ENCODE data around the gene KCNK18.
A peak's percentile ranks its signal among the peaks of the same experiment; 100 is the strongest.
"Not testable (repeated sequence)": the region's sequence is repeated elsewhere in the genome, so short reads cannot be mapped to it uniquely, and the experiment has no call there.

The KCNK18 gene

DNA sequence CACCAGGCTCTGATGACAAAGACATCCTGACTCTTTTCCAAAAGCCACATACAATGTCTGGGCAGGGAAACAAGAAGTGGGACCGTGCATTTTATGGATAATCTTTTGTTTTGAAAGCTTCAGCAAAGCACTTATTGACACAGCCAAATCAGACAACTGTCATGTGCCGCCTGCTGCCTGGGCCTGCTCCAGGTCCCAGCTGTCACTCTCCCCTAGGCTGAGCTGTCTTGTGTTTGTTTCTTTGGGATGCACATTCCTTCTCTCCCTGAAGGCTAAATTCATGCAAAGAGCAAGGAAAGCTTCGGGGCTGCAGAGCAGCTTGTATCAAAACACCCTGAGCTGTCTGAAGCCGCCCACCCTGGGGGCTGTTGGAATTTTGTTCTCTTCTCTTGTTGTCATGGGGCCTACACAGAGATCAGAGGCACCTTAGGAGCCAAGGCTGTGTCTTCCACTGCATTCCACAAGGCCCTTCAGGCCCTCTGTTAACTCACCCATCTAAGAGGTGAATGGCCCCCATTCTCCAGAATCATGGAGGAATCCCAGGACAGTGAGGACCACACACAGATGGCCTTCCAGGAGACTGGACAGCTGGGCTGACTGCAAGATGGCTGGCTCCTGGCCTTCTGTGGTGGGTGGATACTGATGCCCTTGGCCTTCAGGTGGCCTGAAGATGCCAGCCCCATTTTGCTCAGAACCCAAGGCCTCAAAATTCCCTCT lies 25.8 kb downstream of the KCNK18 start:
- DNase-seq, result no peak

- no peak for DNase-seq
Measured at GRCh38 chr10:117223693-117224430, 26.6 kb downstream of the KCNK18 start.

- no peak for DNase-seq
Measured at GRCh38 chr10:117224881-117225280, 27.6 kb downstream of the KCNK18 start.

- DNase-seq, result peak; percentile 24
Measured at GRCh38 chr10:117226813-117227451, 29.6 kb downstream of the KCNK18 start.

DNA sequence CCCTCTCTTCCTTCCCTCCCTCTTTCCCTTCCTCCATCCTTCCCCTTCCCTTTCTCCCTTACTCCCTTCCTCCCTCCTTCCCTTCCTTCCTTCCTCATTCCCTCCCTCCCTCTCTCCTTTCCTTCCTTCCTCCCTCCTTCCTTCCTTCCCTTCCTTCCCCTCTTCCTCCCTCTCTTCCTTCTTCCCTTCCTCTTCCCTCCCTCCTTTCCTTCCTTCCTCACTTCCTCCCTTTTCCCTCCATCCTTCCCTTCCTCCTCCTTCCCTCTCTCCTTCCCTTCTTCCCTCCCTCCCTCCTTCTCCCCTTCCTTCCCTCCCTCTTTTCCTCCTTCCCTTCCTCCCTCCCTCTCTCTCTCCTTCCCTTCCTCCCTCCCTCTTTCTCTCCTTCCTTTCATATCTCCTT lies 30.9 kb downstream of the KCNK18 start:
- DNase-seq, result no peak

- DNase-seq, result not testable (repeated sequence)
Measured at GRCh38 chr10:117230107-117230506, 32.8 kb downstream of the KCNK18 start.

DNA sequence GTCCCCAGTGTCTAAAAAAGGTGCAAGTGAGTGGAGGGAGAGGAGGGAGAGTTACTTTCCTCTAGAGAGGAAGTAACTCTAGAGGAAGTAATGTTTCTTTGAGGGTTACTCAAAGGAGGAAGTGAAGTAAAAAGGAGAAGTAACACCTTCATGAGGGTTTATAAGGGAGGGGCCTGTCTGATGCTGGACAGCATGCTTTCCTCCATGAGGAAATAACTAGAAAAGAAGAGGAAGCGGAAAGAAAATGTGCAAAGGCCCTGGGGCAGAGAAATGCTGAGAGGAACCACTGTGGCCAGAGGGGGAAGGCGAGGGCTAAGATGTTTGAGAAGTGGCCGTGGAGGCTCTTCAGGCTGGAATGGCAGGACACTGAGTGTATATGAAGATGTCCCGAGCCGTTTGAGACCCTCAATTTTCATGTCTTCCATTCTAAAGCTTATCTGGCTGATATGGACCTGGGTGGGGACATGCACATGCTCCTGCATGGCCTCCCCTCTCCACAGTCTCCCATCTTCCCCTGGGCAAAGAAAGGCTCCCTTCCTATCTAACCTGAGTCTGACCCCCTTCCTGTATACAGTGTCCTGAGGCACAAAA lies 40.2 kb downstream of the KCNK18 start:
- DNase-seq, result no peak

DNA sequence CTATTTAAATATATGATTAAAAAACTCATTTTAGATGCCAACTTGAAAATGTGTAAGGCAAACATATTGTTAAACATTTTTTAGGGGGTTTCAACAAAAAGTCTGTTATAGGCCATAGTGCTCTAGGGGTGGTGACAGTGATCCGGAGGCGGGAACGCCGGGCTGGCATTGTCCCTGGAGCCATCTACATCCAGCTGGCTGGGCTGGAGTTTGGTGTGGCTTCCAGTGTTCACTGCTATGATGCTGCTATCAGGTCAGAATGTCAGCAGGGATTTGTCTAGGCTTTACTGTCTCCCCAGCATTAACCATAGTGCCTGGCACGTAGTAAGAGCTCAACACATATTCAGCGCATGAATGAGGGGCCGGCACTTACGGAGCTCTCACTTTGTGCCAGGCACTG lies 41.8 kb downstream of the KCNK18 start:
- DNase-seq, result no peak

- DNase-seq, result no peak
Measured at GRCh38 chr10:117239721-117240620, 42.7 kb downstream of the KCNK18 start.

GRCh38 chr10:117240621-117241529 lies 43.6 kb downstream of the KCNK18 start, which contains the start of gene SLC18A2:
Gene SLC18A2, plus strand, starts transcription at chr10:117241114. Its CDS starts 580 bp downstream, at chr10:117241694.
- no peak for DNase-seq

DNA sequence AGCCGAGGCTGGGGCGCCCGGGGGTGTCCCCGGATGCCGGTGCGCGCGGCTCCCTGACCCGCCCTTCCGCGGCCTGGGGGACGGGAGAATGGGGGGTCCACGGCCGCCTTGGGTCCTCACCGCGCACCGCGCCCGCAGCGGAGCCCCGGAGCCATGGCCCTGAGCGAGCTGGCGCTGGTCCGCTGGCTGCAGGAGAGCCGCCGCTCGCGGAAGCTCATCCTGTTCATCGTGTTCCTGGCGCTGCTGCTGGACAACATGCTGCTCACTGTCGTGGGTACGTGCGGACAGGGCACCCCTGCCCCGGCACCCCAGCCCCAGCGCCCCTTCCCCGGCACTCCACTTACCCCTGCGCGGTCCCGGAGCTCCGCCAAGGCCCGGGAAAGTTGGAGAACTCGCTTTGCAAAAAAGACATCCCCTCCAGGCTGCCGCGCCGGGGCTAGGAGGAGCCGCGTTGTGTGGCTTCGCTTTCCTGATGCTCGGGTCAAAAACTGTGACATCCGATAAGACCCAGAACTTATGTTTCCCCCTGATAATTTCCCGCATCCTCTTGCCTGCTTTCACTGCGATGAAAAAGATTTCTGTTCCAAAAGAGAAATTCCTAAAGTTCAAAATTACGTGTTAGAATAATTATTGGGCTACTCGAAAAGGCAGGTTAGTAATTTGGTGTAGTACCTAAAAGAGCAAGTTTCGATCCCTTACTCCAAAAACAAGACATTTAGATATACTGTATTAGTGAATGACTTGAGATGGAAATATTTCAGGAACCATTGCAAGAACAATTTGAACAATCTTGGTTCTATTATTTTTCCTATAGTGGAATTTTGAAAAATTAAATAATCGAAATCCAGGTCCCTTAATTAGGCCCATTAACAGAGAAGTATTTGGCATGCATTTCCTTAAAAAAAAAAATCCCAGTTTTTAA lies 44.5 kb downstream of the KCNK18 start:
- DNase-seq, result no peak

- no peak for DNase-seq
Measured at GRCh38 chr10:117242463-117242832, 45.2 kb downstream of the KCNK18 start.

DNA sequence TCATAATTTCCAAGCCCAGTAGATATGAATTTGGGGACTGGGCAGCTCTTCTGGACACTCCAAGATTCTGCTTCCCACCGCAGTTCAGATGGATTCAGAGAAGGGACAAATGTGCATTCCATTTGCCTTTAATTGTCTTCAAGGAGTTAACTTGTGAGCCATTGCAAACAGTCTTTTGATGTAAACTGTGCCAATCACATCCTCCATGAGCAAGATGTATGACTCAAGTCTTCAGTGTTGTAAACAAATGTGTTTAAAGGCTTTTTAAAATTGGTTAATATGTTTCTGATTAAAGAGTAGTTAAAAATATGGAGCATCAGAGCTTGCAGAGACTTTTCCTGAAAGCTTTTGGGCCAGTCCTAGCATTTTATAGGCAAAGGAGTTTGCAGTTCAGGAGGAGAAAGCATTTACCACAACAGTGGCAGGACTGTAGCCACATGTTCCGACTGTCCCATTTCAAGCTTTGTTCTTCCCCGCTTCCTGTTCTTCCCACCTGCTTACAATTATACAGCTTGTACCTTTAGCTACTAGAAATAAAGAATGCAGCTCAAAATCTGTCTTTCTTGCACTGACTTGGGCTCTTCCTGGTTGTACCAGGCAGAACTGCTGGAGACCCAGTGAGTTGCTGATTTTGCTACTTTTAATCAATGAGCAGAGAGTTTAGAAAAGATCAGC lies 49.8 kb downstream of the KCNK18 start:
- peak; percentile 2 for DNase-seq

DNA sequence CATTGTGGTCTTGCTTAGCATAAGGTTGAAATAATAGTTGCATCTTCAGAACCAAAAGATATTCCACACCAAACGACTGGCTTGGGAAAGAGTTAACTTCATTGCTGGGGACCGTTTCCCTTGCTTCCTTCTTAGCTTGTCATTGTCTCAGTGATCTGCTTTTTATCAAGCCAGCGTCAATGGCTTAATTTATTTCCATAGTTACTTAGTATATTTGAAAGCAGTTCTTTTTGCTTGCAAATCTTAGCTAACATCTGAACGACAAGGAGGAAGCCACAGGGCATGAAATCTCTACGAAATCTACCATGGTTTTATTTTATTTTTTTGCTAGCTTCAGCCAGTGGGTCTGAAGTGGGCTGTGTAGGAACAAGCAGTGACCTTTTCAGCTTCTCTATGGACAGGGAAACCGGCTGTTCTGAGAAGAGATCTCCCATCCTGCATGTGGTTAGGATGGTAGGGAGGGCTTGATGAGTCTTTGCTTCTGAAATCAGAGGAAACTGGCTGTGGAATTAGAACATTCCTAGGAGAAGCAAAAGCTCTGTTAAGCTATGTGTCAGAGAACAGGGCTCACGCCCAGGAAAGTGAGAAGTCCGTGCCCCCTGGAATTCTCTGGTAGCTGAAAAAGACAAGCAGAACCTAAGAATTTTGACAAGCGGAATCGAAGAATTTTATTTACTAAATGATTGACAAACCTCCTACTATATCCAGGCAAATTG lies 51.6 kb downstream of the KCNK18 start:
- peak; percentile 32 for DNase-seq

DNA sequence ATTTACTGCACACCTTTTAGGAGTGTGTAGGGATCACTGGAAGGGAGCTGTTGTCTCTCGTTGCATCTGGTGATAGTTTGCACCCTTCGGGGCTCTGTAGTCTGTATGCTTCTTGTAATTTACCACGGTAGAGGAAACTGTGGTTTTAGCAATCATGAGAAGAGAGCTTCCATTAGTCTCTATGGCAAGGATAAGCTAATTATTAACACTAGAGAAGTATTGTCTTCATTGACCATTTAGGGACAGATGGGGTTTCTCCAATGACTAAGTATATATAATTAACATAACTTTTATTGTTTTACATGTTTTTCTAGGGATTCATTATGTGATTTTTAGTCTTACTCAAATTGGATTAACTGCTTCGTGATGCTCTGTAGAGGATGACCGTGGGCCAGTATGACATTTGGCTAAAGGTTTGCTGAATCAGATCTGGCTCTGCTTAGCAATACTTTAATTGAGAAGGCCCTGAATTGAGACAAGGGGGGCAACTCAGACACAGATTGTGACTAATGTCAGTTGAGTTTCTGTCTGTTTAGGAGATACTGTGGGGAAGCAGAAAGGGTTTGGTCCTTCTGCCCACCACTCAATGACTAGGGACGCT lies 52.3 kb downstream of the KCNK18 start:
- DNase-seq, result no peak

DNA sequence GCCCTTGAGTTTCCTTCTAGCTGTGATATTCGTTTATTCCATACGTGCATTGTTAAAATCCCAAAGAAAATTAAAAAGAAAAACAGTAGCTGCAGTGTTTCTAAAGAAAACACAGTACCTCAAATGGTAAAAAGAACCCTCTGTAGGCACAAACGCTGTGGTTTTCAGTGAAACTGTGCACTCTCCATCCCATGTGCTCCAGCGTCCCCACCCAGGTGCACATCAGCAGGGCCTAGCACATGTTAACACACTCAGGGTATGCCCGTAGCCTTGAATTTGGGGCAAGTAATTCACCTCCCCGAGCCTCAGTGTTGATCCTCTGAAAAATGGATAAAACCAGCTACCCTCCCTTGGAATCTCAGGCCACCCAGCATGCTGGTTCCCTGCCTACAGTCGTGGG lies 53.1 kb downstream of the KCNK18 start:
- no peak for DNase-seq

DNA sequence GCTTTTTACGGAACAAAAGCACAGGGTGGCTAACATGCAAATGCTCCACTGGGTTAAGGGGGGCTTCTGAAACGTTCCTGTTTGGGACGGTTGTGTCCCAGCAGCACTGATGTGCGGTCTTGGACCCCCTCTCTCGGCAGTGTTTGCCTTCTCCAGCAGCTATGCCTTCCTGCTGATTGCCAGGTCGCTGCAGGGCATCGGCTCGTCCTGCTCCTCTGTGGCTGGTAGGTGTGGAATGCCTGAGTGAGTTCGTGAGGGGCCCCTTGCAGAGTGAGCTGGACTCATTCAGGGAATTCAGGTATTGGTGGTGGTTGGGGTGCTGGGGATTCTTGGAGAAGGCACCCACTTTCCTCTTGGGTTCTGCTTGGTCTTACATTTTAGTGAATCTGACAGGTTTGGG lies 56.6 kb downstream of the KCNK18 start:
- DNase-seq, result no peak

DNA sequence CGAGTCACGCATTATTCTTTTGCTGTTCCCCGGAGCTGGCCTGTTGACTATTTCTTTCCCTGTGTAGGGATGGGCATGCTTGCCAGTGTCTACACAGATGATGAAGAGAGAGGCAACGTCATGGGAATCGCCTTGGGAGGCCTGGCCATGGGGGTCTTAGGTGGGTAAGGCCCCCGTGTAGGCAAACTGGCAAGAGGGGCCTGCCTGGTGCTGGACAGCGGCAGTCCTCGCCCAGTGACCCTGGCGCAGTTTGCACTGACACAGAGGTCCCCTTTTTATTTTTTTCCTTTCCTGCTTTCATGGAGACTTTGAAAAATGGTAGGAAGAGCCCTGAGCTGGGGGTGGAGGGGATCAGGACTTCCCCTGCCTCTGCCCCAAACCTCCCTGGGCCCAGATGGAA lies 57.0 kb downstream of the KCNK18 start:
- DNase-seq, result no peak

Data from fibroblast of upper back skin (primary cell).